ENCODE data around the gene JARID2.

GRCh38 chr6:15232836-15233510 lies 12.9 kb upstream of the JARID2 start:
- TF ChIP-seq, protein P1, sequence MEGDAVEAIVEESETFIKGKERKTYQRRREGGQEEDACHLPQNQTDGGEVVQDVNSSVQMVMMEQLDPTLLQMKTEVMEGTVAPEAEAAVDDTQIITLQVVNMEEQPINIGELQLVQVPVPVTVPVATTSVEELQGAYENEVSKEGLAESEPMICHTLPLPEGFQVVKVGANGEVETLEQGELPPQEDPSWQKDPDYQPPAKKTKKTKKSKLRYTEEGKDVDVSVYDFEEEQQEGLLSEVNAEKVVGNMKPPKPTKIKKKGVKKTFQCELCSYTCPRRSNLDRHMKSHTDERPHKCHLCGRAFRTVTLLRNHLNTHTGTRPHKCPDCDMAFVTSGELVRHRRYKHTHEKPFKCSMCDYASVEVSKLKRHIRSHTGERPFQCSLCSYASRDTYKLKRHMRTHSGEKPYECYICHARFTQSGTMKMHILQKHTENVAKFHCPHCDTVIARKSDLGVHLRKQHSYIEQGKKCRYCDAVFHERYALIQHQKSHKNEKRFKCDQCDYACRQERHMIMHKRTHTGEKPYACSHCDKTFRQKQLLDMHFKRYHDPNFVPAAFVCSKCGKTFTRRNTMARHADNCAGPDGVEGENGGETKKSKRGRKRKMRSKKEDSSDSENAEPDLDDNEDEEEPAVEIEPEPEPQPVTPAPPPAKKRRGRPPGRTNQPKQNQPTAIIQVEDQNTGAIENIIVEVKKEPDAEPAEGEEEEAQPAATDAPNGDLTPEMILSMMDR (IDR thresholded peaks at IDR 0.05), result no peak
- TF ChIP-seq POLR2A (IDR thresholded peaks at IDR 0.05), result no peak

All from thyroid gland (tissue), 4 donors.